ENCODE data around the gene NXF2.
"Not testable (repeated sequence)": the region's sequence is repeated elsewhere in the genome, so short reads cannot be mapped to it uniquely, and the experiment has no call there.

The NXF2 gene, protein sequence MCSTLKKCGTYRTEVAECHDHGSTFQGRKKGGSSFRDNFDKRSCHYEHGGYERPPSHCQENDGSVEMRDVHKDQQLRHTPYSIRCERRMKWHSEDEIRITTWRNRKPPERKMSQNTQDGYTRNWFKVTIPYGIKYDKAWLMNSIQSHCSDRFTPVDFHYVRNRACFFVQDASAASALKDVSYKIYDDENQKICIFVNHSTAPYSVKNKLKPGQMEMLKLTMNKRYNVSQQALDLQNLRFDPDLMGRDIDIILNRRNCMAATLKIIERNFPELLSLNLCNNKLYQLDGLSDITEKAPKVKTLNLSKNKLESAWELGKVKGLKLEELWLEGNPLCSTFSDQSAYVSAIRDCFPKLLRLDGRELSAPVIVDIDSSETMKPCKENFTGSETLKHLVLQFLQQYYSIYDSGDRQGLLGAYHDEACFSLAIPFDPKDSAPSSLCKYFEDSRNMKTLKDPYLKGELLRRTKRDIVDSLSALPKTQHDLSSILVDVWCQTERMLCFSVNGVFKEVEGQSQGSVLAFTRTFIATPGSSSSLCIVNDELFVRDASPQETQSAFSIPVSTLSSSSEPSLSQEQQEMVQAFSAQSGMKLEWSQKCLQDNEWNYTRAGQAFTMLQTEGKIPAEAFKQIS

GRCh38 chrX:102246893-102247292 is at the start of gene NXF2:
TSS of gene NXF2 (plus strand) at chrX:102247167. CDS start at chrX:102307079, 59,912 bp downstream.
- not testable (repeated sequence) for DNase-seq (ENCODE audit: low spot score in 2 of 2); H3K36me3 Mint-ChIP-seq (ENCODE audit: insufficient read depth); H3K4me3 Mint-ChIP-seq; ATAC-seq (replicated peaks; ENCODE audit: extremely low read depth, poor library complexity, severe bottlenecking); H3K9me3 Mint-ChIP-seq; H3K27me3 Mint-ChIP-seq; H3K4me1 Mint-ChIP-seq; H3K27ac Mint-ChIP-seq (ENCODE audit: low read depth)

GRCh38 chrX:102207940-102208339 is 39.0 kb upstream of the NXF2 start:
- ATAC-seq (replicated peaks; ENCODE audit: extremely low read depth, poor library complexity, severe bottlenecking); H3K4me3 Mint-ChIP-seq: not testable (repeated sequence)

GRCh38 chrX:102214986-102215385 is 32.0 kb upstream of the NXF2 start, which contains the start of gene TCP11X1:
TSS of gene TCP11X1 (plus strand) at chrX:102215301.
- not testable (repeated sequence) for H3K36me3 Mint-ChIP-seq (ENCODE audit: insufficient read depth); ATAC-seq (replicated peaks; ENCODE audit: extremely low read depth, poor library complexity, severe bottlenecking); H3K27ac Mint-ChIP-seq (ENCODE audit: low read depth); DNase-seq (ENCODE audit: low spot score in 2 of 2); H3K9me3 Mint-ChIP-seq; H3K4me1 Mint-ChIP-seq; H3K4me3 Mint-ChIP-seq; H3K27me3 Mint-ChIP-seq

More at GRCh38 chrX:102207940-102208339, 39.0 kb upstream of the NXF2 start:
- not testable (repeated sequence) for H3K27ac Mint-ChIP-seq (ENCODE audit: low read depth); H3K27me3 Mint-ChIP-seq; DNase-seq (ENCODE audit: low spot score in 2 of 2); H3K36me3 Mint-ChIP-seq (ENCODE audit: insufficient read depth); H3K4me1 Mint-ChIP-seq; H3K9me3 Mint-ChIP-seq

DNA sequence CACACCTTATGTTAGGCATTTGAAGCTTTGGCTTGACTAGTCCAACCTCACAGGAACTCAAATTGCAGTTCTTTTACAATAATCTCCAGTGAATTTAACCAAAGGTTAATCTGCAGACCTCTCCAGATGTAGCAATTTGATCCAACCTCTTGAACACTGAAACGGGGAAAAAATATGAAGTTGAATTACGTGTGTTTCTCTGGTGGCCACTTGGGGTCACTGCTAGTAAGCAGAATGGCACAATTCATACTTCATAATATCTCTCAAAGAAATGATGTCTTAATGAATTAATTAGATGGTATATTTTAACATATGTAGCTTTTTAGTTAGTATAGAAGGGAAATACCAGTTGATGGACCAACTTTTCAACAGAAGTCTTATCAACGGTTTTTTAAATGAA is 30.5 kb upstream of the NXF2 start:
- H3K36me3 Mint-ChIP-seq (ENCODE audit: insufficient read depth); H3K27me3 Mint-ChIP-seq; ATAC-seq (replicated peaks; ENCODE audit: extremely low read depth, poor library complexity, severe bottlenecking); H3K9me3 Mint-ChIP-seq; DNase-seq (ENCODE audit: low spot score in 2 of 2); H3K4me1 Mint-ChIP-seq; H3K27ac Mint-ChIP-seq (ENCODE audit: low read depth); H3K4me3 Mint-ChIP-seq: not testable (repeated sequence)

DNA sequence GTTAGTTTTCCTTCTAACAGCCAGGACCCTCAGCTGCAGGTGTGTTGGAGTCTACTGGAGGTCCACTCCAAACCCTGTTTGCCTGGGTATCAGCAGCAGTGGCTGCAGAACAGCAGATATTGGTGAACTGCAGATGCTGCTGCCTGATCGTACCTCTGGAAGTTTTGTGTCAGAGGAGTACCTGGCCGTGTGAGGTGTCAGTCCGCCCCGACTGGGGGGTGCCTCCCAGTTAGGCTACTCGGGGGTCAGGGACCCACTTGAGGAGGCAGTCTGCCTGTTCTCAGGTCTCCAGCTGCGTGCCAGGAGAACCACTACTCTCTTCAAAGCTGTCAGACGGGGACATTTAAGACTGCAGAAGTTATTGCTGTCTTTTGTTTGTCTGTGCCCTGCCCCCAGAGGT is 11.3 kb upstream of the NXF2 start:
- H3K9me3 Mint-ChIP-seq; H3K4me3 Mint-ChIP-seq; H3K36me3 Mint-ChIP-seq (ENCODE audit: insufficient read depth); H3K27ac Mint-ChIP-seq (ENCODE audit: low read depth); H3K27me3 Mint-ChIP-seq; H3K4me1 Mint-ChIP-seq; DNase-seq (ENCODE audit: low spot score in 2 of 2); ATAC-seq (replicated peaks; ENCODE audit: extremely low read depth, poor library complexity, severe bottlenecking): not testable (repeated sequence)

- H3K27ac Mint-ChIP-seq (ENCODE audit: low read depth); H3K4me1 Mint-ChIP-seq; H3K27me3 Mint-ChIP-seq; DNase-seq (ENCODE audit: low spot score in 2 of 2); H3K36me3 Mint-ChIP-seq (ENCODE audit: insufficient read depth); H3K4me3 Mint-ChIP-seq; H3K9me3 Mint-ChIP-seq; ATAC-seq (replicated peaks; ENCODE audit: extremely low read depth, poor library complexity, severe bottlenecking): not testable (repeated sequence)
These were observed 6.7 kb upstream of the NXF2 start for GRCh38 chrX:102240265-102240664.

- H3K9me3 Mint-ChIP-seq, result not testable (repeated sequence)
These were observed 25.3 kb downstream of the NXF2 start for GRCh38 chrX:102272231-102272630.

GRCh38 chrX:102338162-102338561 is 91.2 kb downstream of the NXF2 start:
- DNase-seq (ENCODE audit: low spot score in 2 of 2) (no peak), ATAC-seq (replicated peaks; ENCODE audit: extremely low read depth, poor library complexity, severe bottlenecking) (no peak)
- no peak overlapping the region for H3K27ac Mint-ChIP-seq (ENCODE audit: low read depth)
- H3K27me3 Mint-ChIP-seq, result no peaks in the 10 kb centered on the region
- H3K36me3 Mint-ChIP-seq (ENCODE audit: insufficient read depth), result peaks cover 2% of the 10 kb centered on the region
- no peaks in the 10 kb centered on the region for H3K4me1 Mint-ChIP-seq
- no peak overlapping the region for H3K4me3 Mint-ChIP-seq
- no peaks in the 10 kb centered on the region for H3K9me3 Mint-ChIP-seq

More at GRCh38 chrX:102272231-102272630, 25.3 kb downstream of the NXF2 start:
- H3K4me3 Mint-ChIP-seq; H3K27me3 Mint-ChIP-seq; H3K4me1 Mint-ChIP-seq; DNase-seq (ENCODE audit: low spot score in 2 of 2); H3K27ac Mint-ChIP-seq (ENCODE audit: low read depth); H3K36me3 Mint-ChIP-seq (ENCODE audit: insufficient read depth); ATAC-seq (replicated peaks; ENCODE audit: extremely low read depth, poor library complexity, severe bottlenecking): not testable (repeated sequence)

GRCh38 chrX:102339312-102340298 is 92.6 kb downstream of the NXF2 start:
- ATAC-seq (replicated peaks; ENCODE audit: extremely low read depth, poor library complexity, severe bottlenecking) (peak; percentile 54), DNase-seq (ENCODE audit: low spot score in 2 of 2) (peak in 1 of 2 donors; percentile 9)
- Mint-ChIP-seq H3K4me3 (no peak overlapping the region), H3K36me3 (ENCODE audit: insufficient read depth) (peaks cover 2% of the 10 kb centered on the region), H3K27me3 (no peaks in the 10 kb centered on the region), H3K27ac (ENCODE audit: low read depth) (no peak overlapping the region), H3K9me3 (no peaks in the 10 kb centered on the region), H3K4me1 (no peaks in the 10 kb centered on the region)

DNA sequence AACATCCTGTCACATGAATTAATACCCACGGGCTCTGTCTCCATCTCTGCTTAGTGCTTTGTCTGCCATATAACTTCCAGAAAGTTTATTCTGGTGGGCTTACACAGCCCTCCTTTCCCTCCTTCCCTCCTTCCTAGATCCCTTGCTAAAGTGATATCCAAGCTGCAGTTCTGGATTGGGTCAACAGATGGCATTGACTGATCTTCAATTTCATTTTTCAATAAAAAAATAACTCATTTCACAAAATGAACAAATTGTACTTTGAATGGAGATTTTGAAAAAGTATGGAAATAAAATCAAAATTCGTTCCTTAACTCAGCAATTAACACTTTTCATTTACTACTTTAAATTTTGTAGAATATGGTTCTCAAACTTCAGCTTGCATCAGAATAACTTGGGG is 94.9 kb downstream of the NXF2 start:
- H3K27ac Mint-ChIP-seq (ENCODE audit: low read depth), result no peak overlapping the region
- ATAC-seq (replicated peaks; ENCODE audit: extremely low read depth, poor library complexity, severe bottlenecking) (no peak), DNase-seq (ENCODE audit: low spot score in 2 of 2) (no peak)
- no peaks in the 10 kb centered on the region for H3K9me3 Mint-ChIP-seq
- H3K4me3 Mint-ChIP-seq, result no peak overlapping the region
- H3K4me1 Mint-ChIP-seq, result no peaks in the 10 kb centered on the region
- no peaks in the 10 kb centered on the region for H3K27me3 Mint-ChIP-seq
- peaks cover 2% of the 10 kb centered on the region for H3K36me3 Mint-ChIP-seq (ENCODE audit: insufficient read depth)

GRCh38 chrX:102345916-102346315 is 98.9 kb downstream of the NXF2 start:
- H3K27me3 Mint-ChIP-seq, result no peaks in the 10 kb centered on the region
- DNase-seq (ENCODE audit: low spot score in 2 of 2), result peak; percentile 15 to 36
- no peaks in the 10 kb centered on the region for H3K9me3 Mint-ChIP-seq
- H3K4me1 Mint-ChIP-seq, result no peaks in the 10 kb centered on the region
- no peak overlapping the region for H3K27ac Mint-ChIP-seq (ENCODE audit: low read depth)
- no peak for ATAC-seq (replicated peaks; ENCODE audit: extremely low read depth, poor library complexity, severe bottlenecking)
- H3K4me3 Mint-ChIP-seq, result no peak overlapping the region
- H3K36me3 Mint-ChIP-seq (ENCODE audit: insufficient read depth), result peaks cover 2% of the 10 kb centered on the region
